ENCODE data around the gene CERK. TPM values are rescaled to one million over a fixed set of nuclear protein-coding genes. Genes with fewer than 3 reads are reported as not detected.

CERK gene
- total and polyA plus RNA-seq, 9 of the 15 experiments (the other 6 are each of a cell fraction or from before 2014, with no cell fraction given) = 1.1 to 14.9 (median 8.7) TPM

DNA sequence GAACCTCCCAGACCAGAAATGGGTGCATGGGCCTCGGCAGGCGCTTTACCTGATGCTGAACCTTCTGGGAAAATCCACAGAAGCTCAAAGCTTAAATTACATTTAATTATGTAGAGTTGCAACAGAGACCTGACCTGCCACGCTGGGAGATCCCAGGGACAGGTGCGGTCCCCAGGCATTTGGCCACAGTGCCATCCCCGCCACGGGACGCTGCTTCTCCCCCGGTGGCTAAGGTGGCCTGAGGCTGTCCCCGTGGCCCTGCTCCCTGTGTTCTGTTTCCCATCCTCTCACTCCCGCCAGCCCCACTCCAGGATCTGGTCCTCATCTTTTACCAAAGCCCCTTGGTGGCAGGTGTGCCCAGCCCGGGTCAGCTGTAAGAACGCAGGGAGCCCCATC is 78.3 kb downstream of the CERK start (continued):
- no peak for TF ChIP-seq RBM39 (optimal IDR thresholded peaks at IDR 0.05; ENCODE audit: low read depth, low read length)
- TF ChIP-seq TFAM (CRISPR knock-in tag; conservative IDR thresholded peaks at IDR 0.05) = no peak
- TF ChIP-seq BCL6 (CRISPR knock-in tag; IDR thresholded peaks at IDR 0.05) = no peak
- no peak for TF ChIP-seq NBN (IDR thresholded peaks at IDR 0.05; ENCODE audit: low read depth)
- TF ChIP-seq, protein P1, sequence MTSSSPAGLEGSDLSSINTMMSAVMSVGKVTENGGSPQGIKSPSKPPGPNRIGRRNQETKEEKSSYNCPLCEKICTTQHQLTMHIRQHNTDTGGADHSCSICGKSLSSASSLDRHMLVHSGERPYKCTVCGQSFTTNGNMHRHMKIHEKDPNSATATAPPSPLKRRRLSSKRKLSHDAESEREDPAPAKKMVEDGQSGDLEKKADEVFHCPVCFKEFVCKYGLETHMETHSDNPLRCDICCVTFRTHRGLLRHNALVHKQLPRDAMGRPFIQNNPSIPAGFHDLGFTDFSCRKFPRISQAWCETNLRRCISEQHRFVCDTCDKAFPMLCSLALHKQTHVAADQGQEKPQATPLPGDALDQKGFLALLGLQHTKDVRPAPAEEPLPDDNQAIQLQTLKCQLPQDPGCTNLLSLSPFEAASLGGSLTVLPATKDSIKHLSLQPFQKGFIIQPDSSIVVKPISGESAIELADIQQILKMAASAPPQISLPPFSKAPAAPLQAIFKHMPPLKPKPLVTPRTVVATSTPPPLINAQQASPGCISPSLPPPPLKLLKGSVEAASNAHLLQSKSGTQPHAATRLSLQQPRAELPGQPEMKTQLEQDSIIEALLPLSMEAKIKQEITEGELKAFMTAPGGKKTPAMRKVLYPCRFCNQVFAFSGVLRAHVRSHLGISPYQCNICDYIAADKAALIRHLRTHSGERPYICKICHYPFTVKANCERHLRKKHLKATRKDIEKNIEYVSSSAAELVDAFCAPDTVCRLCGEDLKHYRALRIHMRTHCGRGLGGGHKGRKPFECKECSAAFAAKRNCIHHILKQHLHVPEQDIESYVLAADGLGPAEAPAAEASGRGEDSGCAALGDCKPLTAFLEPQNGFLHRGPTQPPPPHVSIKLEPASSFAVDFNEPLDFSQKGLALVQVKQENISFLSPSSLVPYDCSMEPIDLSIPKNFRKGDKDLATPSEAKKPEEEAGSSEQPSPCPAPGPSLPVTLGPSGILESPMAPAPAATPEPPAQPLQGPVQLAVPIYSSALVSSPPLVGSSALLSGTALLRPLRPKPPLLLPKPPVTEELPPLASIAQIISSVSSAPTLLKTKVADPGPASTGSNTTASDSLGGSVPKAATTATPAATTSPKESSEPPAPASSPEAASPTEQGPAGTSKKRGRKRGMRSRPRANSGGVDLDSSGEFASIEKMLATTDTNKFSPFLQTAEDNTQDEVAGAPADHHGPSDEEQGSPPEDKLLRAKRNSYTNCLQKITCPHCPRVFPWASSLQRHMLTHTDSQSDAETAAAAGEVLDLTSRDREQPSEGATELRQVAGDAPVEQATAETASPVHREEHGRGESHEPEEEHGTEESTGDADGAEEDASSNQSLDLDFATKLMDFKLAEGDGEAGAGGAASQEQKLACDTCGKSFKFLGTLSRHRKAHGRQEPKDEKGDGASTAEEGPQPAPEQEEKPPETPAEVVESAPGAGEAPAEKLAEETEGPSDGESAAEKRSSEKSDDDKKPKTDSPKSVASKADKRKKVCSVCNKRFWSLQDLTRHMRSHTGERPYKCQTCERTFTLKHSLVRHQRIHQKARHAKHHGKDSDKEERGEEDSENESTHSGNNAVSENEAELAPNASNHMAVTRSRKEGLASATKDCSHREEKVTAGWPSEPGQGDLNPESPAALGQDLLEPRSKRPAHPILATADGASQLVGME (CRISPR knock-in tag; IDR thresholded peaks at IDR 0.05) = no peak
- TF ChIP-seq ZNF766 (CRISPR knock-in tag; conservative IDR thresholded peaks at IDR 0.05) = no peak
